Stimulated activated CD8-positive, alpha-beta memory T cell treated with anti-CD3 and anti-CD28 coated beads, Interleukin-2, amount 100 ng/mL, for 48 hours (primary cell): ENCODE data around the gene FARP1.

Experiments used
- DNase-seq, 2 donors: peaks; one replicate each; pipeline ENCODE4 v3.0.0-alpha.2; 2020; ENCODE audit warnings: low read depth in 2 of 2

FARP1 gene

GRCh38 chr13:98420554-98421175, 277.8 kb downstream of the FARP1 start:
- DNase-seq, result no peak

- DNase-seq, result no peak
Measured at GRCh38 chr13:98422046-98422445, 279.2 kb downstream of the FARP1 start.

GRCh38 chr13:98423417-98423816, 280.5 kb downstream of the FARP1 start:
- no peak for DNase-seq

GRCh38 chr13:98427331-98427995, 284.6 kb downstream of the FARP1 start:
- no peak for DNase-seq

- no peak for DNase-seq
Measured at GRCh38 chr13:98428256-98428966, 285.5 kb downstream of the FARP1 start.

- DNase-seq, result no peak
Measured at GRCh38 chr13:98429081-98429480, 286.2 kb downstream of the FARP1 start.

- DNase-seq, result no peak
Measured at GRCh38 chr13:98429531-98429930, 286.6 kb downstream of the FARP1 start.

GRCh38 chr13:98429977-98430736, 287.3 kb downstream of the FARP1 start:
- DNase-seq, result no peak

- DNase-seq, result no peak
Measured at GRCh38 chr13:98432638-98433037, 289.7 kb downstream of the FARP1 start.

- no peak for DNase-seq
Measured at GRCh38 chr13:98433654-98434053, 290.8 kb downstream of the FARP1 start.

GRCh38 chr13:98434060-98434459, 291.2 kb downstream of the FARP1 start:
- DNase-seq, result no peak

- DNase-seq, result no peak
Measured at GRCh38 chr13:98435376-98435775, 292.5 kb downstream of the FARP1 start.

GRCh38 chr13:98436233-98436910, 293.5 kb downstream of the FARP1 start:
- no peak for DNase-seq

- DNase-seq, result no peak
Measured at GRCh38 chr13:98438246-98439125, 295.6 kb downstream of the FARP1 start.

- no peak for DNase-seq
Measured at GRCh38 chr13:98439126-98439828, 296.4 kb downstream of the FARP1 start.

- DNase-seq, result no peak
Measured at GRCh38 chr13:98439896-98440295, 297.0 kb downstream of the FARP1 start.

GRCh38 chr13:98440390-98441055, 297.6 kb downstream of the FARP1 start:
- DNase-seq, result no peak

- DNase-seq, result no peak
Measured at GRCh38 chr13:98441056-98441676, 298.3 kb downstream of the FARP1 start.
